ENCODE measurements around the gene AP3S2.
"Not testable (repeated sequence)": the region's sequence is repeated elsewhere in the genome, so short reads cannot be mapped to it uniquely, and the experiment has no call there.

Gene AP3S2

DNA sequence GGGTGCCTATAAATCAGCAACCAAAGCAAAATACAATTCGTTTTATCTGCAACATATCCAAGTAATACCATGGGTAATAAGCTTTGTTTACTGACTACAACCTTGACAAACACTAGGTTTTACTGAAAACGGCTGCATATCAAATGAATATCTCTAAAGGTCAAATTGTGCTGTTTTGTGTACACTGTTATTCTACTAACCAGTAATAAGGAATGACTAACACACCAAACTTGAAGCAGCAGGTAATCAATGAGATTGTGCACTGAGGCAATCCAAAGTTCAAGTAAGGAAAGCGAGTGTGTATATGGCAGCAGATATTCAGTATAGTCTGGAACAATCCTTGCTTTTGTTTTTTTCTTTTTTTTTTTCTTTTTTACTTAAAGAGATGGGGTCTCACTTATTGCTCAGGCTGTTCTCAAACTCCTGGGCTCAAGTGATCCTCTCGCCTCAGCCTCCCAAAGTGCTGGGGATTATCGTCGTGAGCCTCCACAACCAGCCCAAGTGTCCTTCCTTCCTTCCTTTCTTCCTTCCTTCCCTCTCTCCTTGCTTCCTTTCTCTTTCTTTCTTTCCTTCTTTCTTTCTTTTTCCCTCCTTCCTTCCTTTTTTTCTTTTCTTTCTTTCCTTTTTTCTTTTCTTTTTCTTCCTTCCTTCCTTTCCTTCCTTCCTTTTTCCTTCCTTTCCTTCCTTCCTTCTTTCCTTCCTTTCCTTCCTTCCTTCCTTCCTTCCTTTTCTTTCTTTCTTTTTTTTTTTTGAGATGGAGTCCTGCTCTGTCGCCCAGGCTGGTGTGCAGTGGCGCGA, 34.9 kb downstream of the AP3S2 start:
- H3K27ac ChIP-seq (ENCODE audit: low read depth, low read length), result no peak overlapping the region
- no peaks in the 10 kb centered on the region for H3F3A ChIP-seq (ENCODE audit: insufficient read depth)
- H3K4me3 ChIP-seq (ENCODE audit: insufficient read depth, low read length, poor library complexity, severe bottlenecking), result no peak overlapping the region
- no peaks in the 10 kb centered on the region for H3K27me3 ChIP-seq (ENCODE audit: low read length)
- no peak overlapping the region for H3K9ac ChIP-seq (ENCODE audit: low read length)
- no peak overlapping the region for H3K4me2 ChIP-seq (ENCODE audit: low read depth, low read length, poor library complexity, severe bottlenecking)
- H2AFZ ChIP-seq (ENCODE audit: low read depth, low read length, severe bottlenecking), result no peak overlapping the region
- H3K79me2 ChIP-seq (ENCODE audit: insufficient read depth, low read length), result no peaks in the 10 kb centered on the region
- no peaks in the 10 kb centered on the region for H3K36me3 ChIP-seq (ENCODE audit: low read length)
- no peaks in the 10 kb centered on the region for H4K20me1 ChIP-seq (ENCODE audit: low read depth, low read length)
- no peak for TF ChIP-seq EZH2phosphoT487 (conservative IDR thresholded peaks at IDR 0.05; ENCODE audit: low read length)
- TF ChIP-seq, protein P1, sequence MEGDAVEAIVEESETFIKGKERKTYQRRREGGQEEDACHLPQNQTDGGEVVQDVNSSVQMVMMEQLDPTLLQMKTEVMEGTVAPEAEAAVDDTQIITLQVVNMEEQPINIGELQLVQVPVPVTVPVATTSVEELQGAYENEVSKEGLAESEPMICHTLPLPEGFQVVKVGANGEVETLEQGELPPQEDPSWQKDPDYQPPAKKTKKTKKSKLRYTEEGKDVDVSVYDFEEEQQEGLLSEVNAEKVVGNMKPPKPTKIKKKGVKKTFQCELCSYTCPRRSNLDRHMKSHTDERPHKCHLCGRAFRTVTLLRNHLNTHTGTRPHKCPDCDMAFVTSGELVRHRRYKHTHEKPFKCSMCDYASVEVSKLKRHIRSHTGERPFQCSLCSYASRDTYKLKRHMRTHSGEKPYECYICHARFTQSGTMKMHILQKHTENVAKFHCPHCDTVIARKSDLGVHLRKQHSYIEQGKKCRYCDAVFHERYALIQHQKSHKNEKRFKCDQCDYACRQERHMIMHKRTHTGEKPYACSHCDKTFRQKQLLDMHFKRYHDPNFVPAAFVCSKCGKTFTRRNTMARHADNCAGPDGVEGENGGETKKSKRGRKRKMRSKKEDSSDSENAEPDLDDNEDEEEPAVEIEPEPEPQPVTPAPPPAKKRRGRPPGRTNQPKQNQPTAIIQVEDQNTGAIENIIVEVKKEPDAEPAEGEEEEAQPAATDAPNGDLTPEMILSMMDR (IDR thresholded peaks at IDR 0.05; ENCODE audit: insufficient read depth, low read length, poor library complexity, severe bottlenecking), result no peak
- H3K9me3 ChIP-seq (ENCODE audit: insufficient read depth, low read length), result no peaks in the 10 kb centered on the region
- H3K9me2 ChIP-seq (replicated peaks; ENCODE audit: insufficient read depth, low read length), result no peaks in the 10 kb centered on the region

DNA sequence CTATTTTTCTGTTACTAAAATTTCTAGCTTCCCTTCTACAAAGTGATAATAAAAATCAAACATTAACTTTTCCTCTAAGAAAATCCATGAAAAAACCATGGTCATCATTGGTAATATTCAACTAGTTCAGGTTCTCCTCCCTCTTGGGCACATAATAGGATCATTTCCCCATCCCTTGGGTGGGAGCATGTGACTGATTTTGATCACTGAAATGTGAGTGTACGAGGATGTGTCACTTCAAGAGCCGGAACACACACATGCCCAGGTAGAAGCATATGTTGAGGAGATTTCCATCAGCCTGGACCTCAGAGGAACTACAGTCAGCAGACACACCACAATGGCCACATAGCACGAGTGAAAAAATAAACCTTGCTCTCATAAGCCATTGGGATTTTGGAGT, 36.1 kb downstream of the AP3S2 start:
- no peak overlapping the region for H3K9ac ChIP-seq (ENCODE audit: low read length)
- H3K9me3 ChIP-seq (ENCODE audit: insufficient read depth, low read length), result no peaks in the 10 kb centered on the region
- H3K9me2 ChIP-seq (replicated peaks; ENCODE audit: insufficient read depth, low read length), result no peaks in the 10 kb centered on the region
- no peak overlapping the region for H3K4me2 ChIP-seq (ENCODE audit: low read depth, low read length, poor library complexity, severe bottlenecking)
- no peak for TF ChIP-seq EZH2phosphoT487 (conservative IDR thresholded peaks at IDR 0.05; ENCODE audit: low read length)
- TF ChIP-seq, protein P1 (IDR thresholded peaks at IDR 0.05; ENCODE audit: insufficient read depth, low read length, poor library complexity, severe bottlenecking), result no peak
- no peaks in the 10 kb centered on the region for H4K20me1 ChIP-seq (ENCODE audit: low read depth, low read length)
- no peak overlapping the region for H3K27ac ChIP-seq (ENCODE audit: low read depth, low read length)
- no peaks in the 10 kb centered on the region for H3K27me3 ChIP-seq (ENCODE audit: low read length)
- H3F3A ChIP-seq (ENCODE audit: insufficient read depth), result no peaks in the 10 kb centered on the region
- H3K4me3 ChIP-seq (ENCODE audit: insufficient read depth, low read length, poor library complexity, severe bottlenecking), result no peak overlapping the region
- H3K36me3 ChIP-seq (ENCODE audit: low read length), result no peaks in the 10 kb centered on the region
- no peaks in the 10 kb centered on the region for H3K79me2 ChIP-seq (ENCODE audit: insufficient read depth, low read length)
- no peak overlapping the region for H2AFZ ChIP-seq (ENCODE audit: low read depth, low read length, severe bottlenecking)

- Histone ChIP-seq H3K9me3 (ENCODE audit: insufficient read depth, low read length) (no peaks in the 10 kb centered on the region), H3K9me2 (replicated peaks; ENCODE audit: insufficient read depth, low read length) (no peaks in the 10 kb centered on the region), H3K4me2 (ENCODE audit: low read depth, low read length, poor library complexity, severe bottlenecking) (no peak overlapping the region), H3K27me3 (ENCODE audit: low read length) (no peaks in the 10 kb centered on the region), H3F3A (ENCODE audit: insufficient read depth) (no peaks in the 10 kb centered on the region), H4K20me1 (ENCODE audit: low read depth, low read length) (no peaks in the 10 kb centered on the region), H3K4me3 (ENCODE audit: insufficient read depth, low read length, poor library complexity, severe bottlenecking) (no peak overlapping the region), H2AFZ (ENCODE audit: low read depth, low read length, severe bottlenecking) (no peak overlapping the region), H3K36me3 (ENCODE audit: low read length) (no peaks in the 10 kb centered on the region), H3K79me2 (ENCODE audit: insufficient read depth, low read length) (no peaks in the 10 kb centered on the region), H3K9ac (ENCODE audit: low read length) (no peak overlapping the region), H3K27ac (ENCODE audit: low read depth, low read length) (no peak overlapping the region)
- no peak for TF ChIP-seq EZH2phosphoT487 (conservative IDR thresholded peaks at IDR 0.05; ENCODE audit: low read length)
- TF ChIP-seq, protein P1 (IDR thresholded peaks at IDR 0.05; ENCODE audit: insufficient read depth, low read length, poor library complexity, severe bottlenecking), result no peak
Observed at GRCh38 chr15:89855948-89856347, 37.8 kb downstream of the AP3S2 start.

DNA sequence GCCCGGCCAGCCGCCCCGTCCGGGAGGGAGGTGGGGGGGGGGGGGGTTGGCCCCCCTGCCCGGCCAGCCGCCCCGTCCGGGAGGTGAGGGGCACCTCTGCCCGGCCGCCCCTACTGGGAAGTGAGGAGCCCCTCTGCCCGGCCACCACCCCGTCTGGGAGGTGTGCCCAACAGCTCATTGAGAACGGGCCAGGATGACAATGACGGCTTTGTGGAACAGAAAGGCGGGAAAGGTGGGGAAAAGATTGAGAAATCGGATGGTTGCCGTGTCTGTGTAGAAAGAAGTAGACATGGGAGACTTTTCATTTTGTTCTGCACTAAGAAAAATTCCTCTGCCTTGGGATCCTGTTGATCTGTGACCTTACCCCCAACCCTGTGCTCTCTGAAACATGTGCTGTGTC, 38.9 kb downstream of the AP3S2 start:
- not testable (repeated sequence) for H3K36me3 ChIP-seq (ENCODE audit: low read length); H3K79me2 ChIP-seq (ENCODE audit: insufficient read depth, low read length); H3K9me3 ChIP-seq (ENCODE audit: insufficient read depth, low read length); H4K20me1 ChIP-seq (ENCODE audit: low read depth, low read length); H3K4me2 ChIP-seq (ENCODE audit: low read depth, low read length, poor library complexity, severe bottlenecking); H3K27me3 ChIP-seq (ENCODE audit: low read length); H3F3A ChIP-seq (ENCODE audit: insufficient read depth); H3K4me3 ChIP-seq (ENCODE audit: insufficient read depth, low read length, poor library complexity, severe bottlenecking); H3K27ac ChIP-seq (ENCODE audit: low read depth, low read length); H3K9me2 ChIP-seq (replicated peaks; ENCODE audit: insufficient read depth, low read length); H2AFZ ChIP-seq (ENCODE audit: low read depth, low read length, severe bottlenecking); H3K9ac ChIP-seq (ENCODE audit: low read length)
